Erythroblast (primary cell): ENCODE data around the gene FANCC.

ENCODE experiments used
- GATA1 ChIP-seq: IDR thresholded peaks from 2 replicates; pipeline ENCODE4 v1.6.1; 2011; ENCODE audit warnings: low read depth, mild to moderate bottlenecking, control low read depth, low read length, moderate library complexity
- POLR2A ChIP-seq: IDR thresholded peaks from 2 replicates; pipeline ENCODE4 v1.6.1; 2011; ENCODE audit warnings: mild to moderate bottlenecking, low read length

DNA sequence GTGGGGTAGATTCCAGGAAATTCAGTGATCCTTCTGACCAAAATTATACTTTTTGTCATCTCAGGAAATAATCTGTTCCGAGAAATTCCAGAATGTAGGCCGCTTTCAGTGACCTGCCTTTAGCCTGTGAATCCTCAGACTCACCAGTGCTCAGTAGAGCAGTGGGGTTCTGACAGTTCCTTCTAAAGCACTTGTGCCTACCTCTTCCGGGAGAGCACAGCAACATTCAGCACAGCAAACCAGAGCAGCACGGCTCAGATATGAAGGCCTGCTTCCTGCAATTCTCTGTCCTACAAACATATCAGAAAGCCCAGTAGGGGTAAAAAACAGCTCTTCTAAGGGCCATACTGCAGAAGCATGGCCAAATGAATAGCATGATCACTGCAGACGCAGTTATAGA is 15.0 kb downstream of the FANCC start:
- no peak for TF ChIP-seq POLR2A
- no peak for TF ChIP-seq GATA1
